Neural cell (in vitro differentiated cells): ENCODE measurements around the gene ZNF574. TPM values are rescaled to one million over a fixed set of nuclear protein-coding genes. Genes with fewer than 3 reads are reported as not detected.

ENCODE experiments used
- H2AFZ ChIP-seq: fragments of 200-600, 300-800 bp; sonication (generic), shearing (Covaris generic); 2 replicates; pipeline ENCODE4 v1.6.0; 2014; ENCODE audit warnings: low read depth, mild to moderate bottlenecking, antibody characterized with exemption, low read length, moderate library complexity
- H3F3A ChIP-seq: fragments of 200-600 bp; shearing (Covaris generic); 2 replicates; pipeline ENCODE4 v1.6.1; 2016; ENCODE audit warnings: mild to moderate bottlenecking, moderate library complexity, mixed read lengths, antibody characterized with exemption, low read length; ENCODE audit not compliant: insufficient read depth, poor library complexity, severe bottlenecking
- H3K27ac ChIP-seq: fragments of 200-600, 300-800 bp; sonication (generic), shearing (Covaris generic); 2 replicates; pipeline ENCODE4 v1.5.1; 2014; ENCODE audit warnings: mild to moderate bottlenecking, low read length, moderate library complexity
- H3K27me3 ChIP-seq: fragments of 300-800, 200-600 bp; sonication (generic), shearing (Covaris generic); 2 replicates; pipeline ENCODE4 v1.6.0; 2014; ENCODE audit warnings: mild to moderate bottlenecking, low read depth, low read length, moderate library complexity; ENCODE audit not compliant: insufficient read depth
- H3K36me3 ChIP-seq: fragments of 300-800, 200-600 bp; sonication (generic), shearing (Covaris generic); 2 replicates; pipeline ENCODE4 v1.5.1; 2014; ENCODE audit warnings: mild to moderate bottlenecking, antibody characterized with exemption, low read length, moderate library complexity; ENCODE audit not compliant: insufficient read depth
- H3K4me2 ChIP-seq: fragments of 300-800, 200-600 bp; sonication (generic), shearing (Covaris generic); 2 replicates; pipeline ENCODE4 v1.6.0; 2014; ENCODE audit warnings: mild to moderate bottlenecking, low read length
- H3K4me3 ChIP-seq: fragments of 300-800, 200-600 bp; sonication (generic), shearing (Covaris generic); 2 replicates; pipeline ENCODE4 v1.5.1; 2014; ENCODE audit warnings: mild to moderate bottlenecking, low read length, moderate library complexity
- H3K79me2 ChIP-seq: fragments of 200-600 bp; shearing (Covaris generic); replicated peaks from 2 replicates; pipeline ENCODE4 v1.6.0; 2014; ENCODE audit warnings: mild to moderate bottlenecking, low read length, moderate library complexity; ENCODE audit not compliant: insufficient read depth
- H3K9ac ChIP-seq: fragments of 300-800, 200-600 bp; sonication (generic), shearing (Covaris generic); 2 replicates; pipeline ENCODE4 v1.6.1; 2016; ENCODE audit warnings: mild to moderate bottlenecking, low read length, mixed read lengths
- H3K9me2 ChIP-seq: fragments of 200-600 bp; shearing (Covaris generic); 2 replicates; pipeline ENCODE4 v1.6.1; 2016; ENCODE audit warnings: mild to moderate bottlenecking, low read length, mixed read lengths; ENCODE audit not compliant: insufficient read depth
- H3K9me3 ChIP-seq: fragments of 200-600, 300-800 bp; sonication (generic), shearing (Covaris generic); 2 replicates; pipeline ENCODE4 v1.6.1; 2016; ENCODE audit warnings: mild to moderate bottlenecking, mixed run types, low read length, moderate library complexity, mixed read lengths
- H4K20me1 ChIP-seq: fragments of 200-600 bp; shearing (Covaris generic); 2 replicates; pipeline ENCODE4 v1.6.1; 2016; ENCODE audit warnings: mild to moderate bottlenecking, mixed run types; ENCODE audit not compliant: insufficient read depth
- EP300 ChIP-seq: fragments of 450-650 bp; conservative IDR thresholded peaks from 2 replicates; pipeline ENCODE4 v1.6.1; 2014; ENCODE audit warnings: antibody characterized with exemption, mild to moderate bottlenecking, moderate library complexity; ENCODE audit not compliant: poor library complexity, severe bottlenecking
- EZH2 ChIP-seq: fragments of 200-600, 300-800 bp; shearing (Covaris generic), sonication (generic); IDR thresholded peaks from 2 replicates; pipeline ENCODE4 v1.6.1; 2014; ENCODE audit warnings: antibody characterized with exemption, low read length, borderline replicate concordance, mild to moderate bottlenecking; ENCODE audit not compliant: insufficient read depth, poor library complexity, severe bottlenecking
- MXI1 ChIP-seq: fragments of 450-650 bp; conservative IDR thresholded peaks from 2 replicates; pipeline ENCODE4 v1.6.1; 2014; ENCODE audit warnings: antibody characterized with exemption, mild to moderate bottlenecking; ENCODE audit not compliant: poor library complexity, severe bottlenecking
- POLR2AphosphoS5 ChIP-seq: IDR thresholded peaks from 2 replicates; pipeline ENCODE4 v1.6.1; 2012
- RAD21 ChIP-seq: fragments of 450-650 bp; conservative IDR thresholded peaks from 2 replicates; pipeline ENCODE4 v1.6.1; 2014; ENCODE audit warnings: antibody characterized with exemption, mild to moderate bottlenecking, moderate library complexity
- REST ChIP-seq: IDR thresholded peaks from 2 replicates; pipeline ENCODE4 v1.6.1; 2012; ENCODE audit warnings: borderline replicate concordance
- SMC3 ChIP-seq: fragments of 450-650 bp; conservative IDR thresholded peaks from 2 replicates; pipeline ENCODE4 v1.6.1; 2014; ENCODE audit warnings: antibody characterized with exemption, mild to moderate bottlenecking, moderate library complexity; ENCODE audit not compliant: poor library complexity
- TAF1 ChIP-seq: IDR thresholded peaks from 2 replicates; pipeline ENCODE4 v1.6.1; 2012; ENCODE audit warnings: low read depth
- polyA plus RNA-seq: library from polyadenylated mRNA; depleted of rRNA; stranded (reverse); fragments of >200 nt; gene quantifications from 2 replicates; pipeline ENCODE4 v1.2.3, GENCODE V29; 2014
- TF ChIP-seq, protein P1 (sequence below): fragments of 450-650 bp; IDR thresholded peaks from 2 replicates; pipeline ENCODE4 v1.5.1; 2014; ENCODE audit warnings: antibody characterized with exemption, mild to moderate bottlenecking, moderate library complexity; ENCODE audit not compliant: poor library complexity, severe bottlenecking

The ZNF574 gene
- polyA plus RNA-seq, 1 donor from 2014 or later = 7.0 TPM

DNA sequence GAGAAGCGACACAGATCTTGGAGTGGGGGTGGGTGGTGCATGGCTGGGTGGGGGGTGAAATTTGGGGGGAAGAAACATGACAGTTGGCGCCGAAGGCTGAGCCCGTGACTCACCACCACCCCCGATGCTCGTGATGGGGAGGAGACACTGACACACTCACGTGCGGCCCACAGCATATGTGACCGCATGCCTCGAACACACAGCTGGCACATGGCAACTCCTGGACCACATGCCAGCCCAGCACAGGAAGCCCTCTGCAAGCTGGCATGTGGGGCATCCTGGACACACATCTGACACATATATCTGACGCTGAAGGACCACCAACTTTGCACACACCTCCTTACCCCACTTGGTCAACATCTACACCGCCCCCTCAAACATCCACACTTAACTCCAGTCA, 4.7 kb upstream of the ZNF574 start:
- H3K36me3 ChIP-seq = no peaks in the 10 kb centered on the region
- no peaks in the 10 kb centered on the region for H3K27me3 ChIP-seq
- no peaks in the 10 kb centered on the region for H3K9me2 ChIP-seq
- peaks cover 3% of the 10 kb centered on the region for H3F3A ChIP-seq
- H4K20me1 ChIP-seq = no peaks in the 10 kb centered on the region
- H3K27ac ChIP-seq = peak overlapping the region; percentile 92
- no peak overlapping the region for H3K4me2 ChIP-seq
- H3K9me3 ChIP-seq = no peaks in the 10 kb centered on the region
- no peak for TF ChIP-seq RAD21
- TF ChIP-seq, protein P1, sequence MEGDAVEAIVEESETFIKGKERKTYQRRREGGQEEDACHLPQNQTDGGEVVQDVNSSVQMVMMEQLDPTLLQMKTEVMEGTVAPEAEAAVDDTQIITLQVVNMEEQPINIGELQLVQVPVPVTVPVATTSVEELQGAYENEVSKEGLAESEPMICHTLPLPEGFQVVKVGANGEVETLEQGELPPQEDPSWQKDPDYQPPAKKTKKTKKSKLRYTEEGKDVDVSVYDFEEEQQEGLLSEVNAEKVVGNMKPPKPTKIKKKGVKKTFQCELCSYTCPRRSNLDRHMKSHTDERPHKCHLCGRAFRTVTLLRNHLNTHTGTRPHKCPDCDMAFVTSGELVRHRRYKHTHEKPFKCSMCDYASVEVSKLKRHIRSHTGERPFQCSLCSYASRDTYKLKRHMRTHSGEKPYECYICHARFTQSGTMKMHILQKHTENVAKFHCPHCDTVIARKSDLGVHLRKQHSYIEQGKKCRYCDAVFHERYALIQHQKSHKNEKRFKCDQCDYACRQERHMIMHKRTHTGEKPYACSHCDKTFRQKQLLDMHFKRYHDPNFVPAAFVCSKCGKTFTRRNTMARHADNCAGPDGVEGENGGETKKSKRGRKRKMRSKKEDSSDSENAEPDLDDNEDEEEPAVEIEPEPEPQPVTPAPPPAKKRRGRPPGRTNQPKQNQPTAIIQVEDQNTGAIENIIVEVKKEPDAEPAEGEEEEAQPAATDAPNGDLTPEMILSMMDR = no peak
- no peak for TF ChIP-seq SMC3
- no peak for TF ChIP-seq REST
- no peak for TF ChIP-seq TAF1
- no peak for TF ChIP-seq MXI1
- TF ChIP-seq POLR2AphosphoS5 = no peak
- no peak for TF ChIP-seq EP300
- TF ChIP-seq EZH2 = no peak
- H3K79me2 ChIP-seq = peaks cover 56% of the 10 kb centered on the region
- no peak overlapping the region for H2AFZ ChIP-seq
- H3K4me3 ChIP-seq = no peak overlapping the region
- no peak overlapping the region for H3K9ac ChIP-seq

DNA sequence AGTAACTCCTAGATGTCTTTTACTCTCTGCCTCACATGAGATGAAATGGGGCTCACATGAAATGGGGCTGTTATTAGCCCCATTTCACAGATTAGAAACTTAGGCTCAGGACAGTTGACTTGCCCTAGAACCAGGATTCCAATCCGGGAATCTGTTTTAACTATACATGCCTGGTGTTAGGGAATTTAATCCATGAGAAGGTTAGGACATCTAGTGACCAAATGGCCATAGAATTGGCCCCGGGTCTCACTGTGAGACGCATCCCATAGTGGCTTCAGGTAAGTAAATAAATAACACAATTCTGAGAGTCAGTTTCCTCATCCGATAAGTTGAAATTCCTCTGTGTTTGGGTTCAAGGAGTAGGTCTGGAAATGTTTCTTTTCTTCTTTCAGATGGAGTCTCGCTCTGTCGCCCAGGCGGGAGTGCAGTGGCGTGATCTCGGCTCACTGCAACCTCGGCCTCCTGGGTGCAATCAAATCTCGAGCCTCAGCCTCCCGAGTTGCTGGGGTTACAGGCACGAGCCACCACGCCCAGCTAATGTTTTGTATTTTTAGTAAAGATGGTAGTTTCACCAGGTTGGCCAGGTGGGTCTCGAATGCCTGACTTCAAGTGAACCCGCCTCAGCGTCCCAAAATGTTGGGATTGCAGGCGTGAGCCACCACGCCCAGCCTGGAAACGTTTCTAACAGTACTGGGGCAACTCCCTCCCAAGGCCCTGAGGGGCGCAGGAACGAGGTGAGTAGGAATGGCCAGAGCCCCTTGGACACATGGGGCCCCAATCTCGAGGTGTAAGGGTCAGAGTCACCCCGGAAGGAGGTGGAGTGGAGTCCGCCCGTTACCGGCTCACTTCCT, 1.2 kb upstream of the ZNF574 start:
- Histone ChIP-seq H2AFZ (peak overlapping the region; percentile 92), H3K9me2 (no peaks in the 10 kb centered on the region), H4K20me1 (no peaks in the 10 kb centered on the region), H3K4me3 (peak overlapping the region; percentile 76), H3K9me3 (no peaks in the 10 kb centered on the region), H3K79me2 (peaks cover 43% of the 10 kb centered on the region), H3F3A (no peaks in the 10 kb centered on the region), H3K27ac (peak overlapping the region; percentile 99), H3K4me2 (peak overlapping the region; percentile 99), H3K27me3 (no peaks in the 10 kb centered on the region), H3K9ac (peak overlapping the region; percentile 93), H3K36me3 (no peaks in the 10 kb centered on the region)
- TF ChIP-seq, protein P1 = no peak
- no peak for TF ChIP-seq MXI1
- TF ChIP-seq REST = no peak
- TF ChIP-seq SMC3 = no peak
- no peak for TF ChIP-seq TAF1
- TF ChIP-seq RAD21 = no peak
- no peak for TF ChIP-seq POLR2AphosphoS5
- no peak for TF ChIP-seq EP300
- TF ChIP-seq EZH2 = no peak
